NCI-H69 (cell line): ENCODE data around the gene DLX6.

Experiments
- DNase-seq: peaks from one replicate; lab custom pipeline; 2025; lab: John Stamatoyannopoulos, UW

Gene DLX6

GRCh38 chr7:97011536-97012364 lies 6.4 kb downstream of the DLX6 start:
- peak; percentile 98 for DNase-seq

GRCh38 chr7:97012365-97013133 lies 7.2 kb downstream of the DLX6 start:
- peak; percentile 97 for DNase-seq

GRCh38 chr7:97013134-97013844 lies 7.9 kb downstream of the DLX6 start:
- DNase-seq: no peak

GRCh38 chr7:97013845-97014134 lies 8.4 kb downstream of the DLX6 start:
- no peak for DNase-seq

GRCh38 chr7:97014145-97014750 lies 8.9 kb downstream of the DLX6 start:
- no peak for DNase-seq

- DNase-seq: no peak
Measured at GRCh38 chr7:97015279-97015678, 9.9 kb downstream of the DLX6 start.

GRCh38 chr7:97015756-97016380 lies 10.5 kb downstream of the DLX6 start:
- DNase-seq: no peak

GRCh38 chr7:97016381-97017191 lies 11.2 kb downstream of the DLX6 start:
- DNase-seq: peak; percentile 99

- DNase-seq: no peak
Measured at GRCh38 chr7:97017192-97018125, 12.1 kb downstream of the DLX6 start.

- no peak for DNase-seq
Measured at GRCh38 chr7:97018126-97018601, 12.8 kb downstream of the DLX6 start.

GRCh38 chr7:97018791-97019531 lies 13.6 kb downstream of the DLX6 start:
- no peak for DNase-seq

- DNase-seq: no peak
Measured at GRCh38 chr7:97019710-97020225, 14.4 kb downstream of the DLX6 start.

GRCh38 chr7:97020601-97020995 lies 15.2 kb downstream of the DLX6 start:
- no peak for DNase-seq

- no peak for DNase-seq
Measured at GRCh38 chr7:97020996-97021746, 15.8 kb downstream of the DLX6 start.

GRCh38 chr7:97021747-97022490 lies 16.6 kb downstream of the DLX6 start:
- no peak for DNase-seq

GRCh38 chr7:97022491-97023306 lies 17.3 kb downstream of the DLX6 start:
- no peak for DNase-seq
